Measurements from ENCODE around the gene ZNF701.

The ZNF701 gene

DNA sequence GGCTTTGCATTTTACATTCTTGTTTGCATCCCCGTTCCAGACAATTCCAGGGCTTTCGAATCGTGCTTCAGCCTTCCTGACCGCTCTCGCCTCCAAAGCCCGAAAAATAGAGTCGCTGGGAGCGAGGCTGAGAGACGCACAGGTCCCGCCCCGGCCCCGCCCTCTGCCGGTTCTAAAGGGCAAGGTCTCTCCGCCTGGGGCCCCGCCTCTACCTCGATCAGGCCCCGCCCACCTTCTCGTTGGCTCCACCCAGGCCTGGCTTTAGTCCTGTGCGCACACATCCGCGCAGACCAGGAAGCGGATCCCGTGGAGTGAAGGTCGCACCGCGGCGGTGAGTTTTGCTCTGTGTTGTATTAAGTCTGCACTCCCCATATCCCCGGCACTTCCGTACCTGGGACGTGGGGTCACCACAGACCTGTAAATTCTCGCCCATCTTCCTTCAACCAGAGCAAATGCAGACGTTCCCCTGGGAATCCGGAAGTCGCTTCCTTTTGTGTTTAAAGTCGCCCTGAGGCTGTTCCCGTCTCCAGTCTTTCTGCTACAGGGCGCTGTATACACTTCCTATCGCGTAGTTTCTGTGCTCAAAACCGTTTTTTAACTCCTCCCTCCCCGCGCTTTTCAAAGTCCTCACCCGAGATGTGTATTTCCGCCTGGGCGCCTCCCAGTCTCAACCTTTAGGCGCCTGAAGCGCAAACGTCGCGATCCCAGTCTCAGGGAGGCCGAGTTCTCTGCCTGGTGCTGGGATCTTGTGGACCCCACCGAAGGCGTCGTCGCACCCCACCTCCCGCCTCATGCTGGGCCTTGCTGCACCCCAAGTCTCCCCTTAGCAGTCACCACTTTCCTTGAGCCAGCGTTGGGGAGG lies at the start of gene ZNF701:
ZNF701 (plus strand) TSS at position 288 of the 862 bp plus-strand sequence. CDS start 3,861 bp downstream, outside the sequence.
- peak within 1 kb of the TSS; percentile 76 for H3K4me3 ChIP-seq (ENCODE audit: control insufficient read depth, low read depth, low read length)
- DNase-seq (ENCODE audit: low read depth) = peak; percentile 52
- TF ChIP-seq, protein P1, sequence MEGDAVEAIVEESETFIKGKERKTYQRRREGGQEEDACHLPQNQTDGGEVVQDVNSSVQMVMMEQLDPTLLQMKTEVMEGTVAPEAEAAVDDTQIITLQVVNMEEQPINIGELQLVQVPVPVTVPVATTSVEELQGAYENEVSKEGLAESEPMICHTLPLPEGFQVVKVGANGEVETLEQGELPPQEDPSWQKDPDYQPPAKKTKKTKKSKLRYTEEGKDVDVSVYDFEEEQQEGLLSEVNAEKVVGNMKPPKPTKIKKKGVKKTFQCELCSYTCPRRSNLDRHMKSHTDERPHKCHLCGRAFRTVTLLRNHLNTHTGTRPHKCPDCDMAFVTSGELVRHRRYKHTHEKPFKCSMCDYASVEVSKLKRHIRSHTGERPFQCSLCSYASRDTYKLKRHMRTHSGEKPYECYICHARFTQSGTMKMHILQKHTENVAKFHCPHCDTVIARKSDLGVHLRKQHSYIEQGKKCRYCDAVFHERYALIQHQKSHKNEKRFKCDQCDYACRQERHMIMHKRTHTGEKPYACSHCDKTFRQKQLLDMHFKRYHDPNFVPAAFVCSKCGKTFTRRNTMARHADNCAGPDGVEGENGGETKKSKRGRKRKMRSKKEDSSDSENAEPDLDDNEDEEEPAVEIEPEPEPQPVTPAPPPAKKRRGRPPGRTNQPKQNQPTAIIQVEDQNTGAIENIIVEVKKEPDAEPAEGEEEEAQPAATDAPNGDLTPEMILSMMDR (IDR thresholded peaks at IDR 0.05; ENCODE audit: control insufficient read depth, insufficient read depth, low read depth, low read length, missing control alignments) = no peak

DNA sequence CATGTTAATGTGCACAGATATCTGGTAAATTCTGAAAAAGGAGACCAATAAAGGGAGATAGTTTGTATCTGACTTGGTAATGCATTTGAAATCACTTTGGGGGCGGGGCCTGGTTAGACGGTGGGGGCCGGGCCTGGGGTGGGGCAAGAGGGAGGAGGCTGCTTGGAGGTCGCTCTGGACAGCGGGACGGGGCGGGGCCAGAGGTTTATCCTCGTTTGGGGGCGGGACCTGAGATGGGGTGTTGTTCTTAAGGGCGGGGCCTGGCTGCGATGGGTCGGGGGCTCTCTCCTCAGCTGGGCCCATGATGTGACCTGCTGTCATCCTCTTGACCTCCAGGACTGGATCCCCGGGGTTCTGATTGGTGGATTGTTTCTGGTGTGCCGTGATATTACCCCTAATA lies 47.5 kb upstream of the ZNF701 start:
- no peak for DNase-seq (ENCODE audit: low read depth)
- no peak overlapping the region for H3K4me3 ChIP-seq (ENCODE audit: control insufficient read depth, low read depth, low read length)
- TF ChIP-seq, protein P1 (IDR thresholded peaks at IDR 0.05; ENCODE audit: control insufficient read depth, insufficient read depth, low read depth, low read length, missing control alignments) = no peak

DNA sequence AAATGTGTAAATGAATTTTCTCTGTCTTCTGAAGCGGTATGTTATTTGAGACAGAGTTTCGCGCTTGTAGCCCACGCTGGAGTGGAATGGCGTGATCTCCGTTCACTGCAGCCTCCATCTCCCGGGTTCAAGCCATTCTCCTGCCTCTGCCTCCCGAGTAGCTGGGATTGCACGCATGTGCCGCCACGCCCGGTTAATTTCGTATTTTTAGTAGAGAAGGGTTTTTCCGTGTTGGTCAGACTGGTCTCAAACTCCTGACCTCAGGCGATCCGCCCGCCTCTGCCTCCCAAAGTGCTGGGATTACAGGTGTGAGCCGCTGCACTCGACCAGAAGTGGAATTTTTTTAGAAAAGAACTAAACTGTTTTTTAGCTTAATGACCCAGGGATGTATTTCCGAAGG lies 46.0 kb upstream of the ZNF701 start:
- no peak for DNase-seq (ENCODE audit: low read depth)
- H3K4me3 ChIP-seq (ENCODE audit: control insufficient read depth, low read depth, low read length) = no peak overlapping the region
- TF ChIP-seq, protein P1 (IDR thresholded peaks at IDR 0.05; ENCODE audit: control insufficient read depth, insufficient read depth, low read depth, low read length, missing control alignments) = no peak

DNA sequence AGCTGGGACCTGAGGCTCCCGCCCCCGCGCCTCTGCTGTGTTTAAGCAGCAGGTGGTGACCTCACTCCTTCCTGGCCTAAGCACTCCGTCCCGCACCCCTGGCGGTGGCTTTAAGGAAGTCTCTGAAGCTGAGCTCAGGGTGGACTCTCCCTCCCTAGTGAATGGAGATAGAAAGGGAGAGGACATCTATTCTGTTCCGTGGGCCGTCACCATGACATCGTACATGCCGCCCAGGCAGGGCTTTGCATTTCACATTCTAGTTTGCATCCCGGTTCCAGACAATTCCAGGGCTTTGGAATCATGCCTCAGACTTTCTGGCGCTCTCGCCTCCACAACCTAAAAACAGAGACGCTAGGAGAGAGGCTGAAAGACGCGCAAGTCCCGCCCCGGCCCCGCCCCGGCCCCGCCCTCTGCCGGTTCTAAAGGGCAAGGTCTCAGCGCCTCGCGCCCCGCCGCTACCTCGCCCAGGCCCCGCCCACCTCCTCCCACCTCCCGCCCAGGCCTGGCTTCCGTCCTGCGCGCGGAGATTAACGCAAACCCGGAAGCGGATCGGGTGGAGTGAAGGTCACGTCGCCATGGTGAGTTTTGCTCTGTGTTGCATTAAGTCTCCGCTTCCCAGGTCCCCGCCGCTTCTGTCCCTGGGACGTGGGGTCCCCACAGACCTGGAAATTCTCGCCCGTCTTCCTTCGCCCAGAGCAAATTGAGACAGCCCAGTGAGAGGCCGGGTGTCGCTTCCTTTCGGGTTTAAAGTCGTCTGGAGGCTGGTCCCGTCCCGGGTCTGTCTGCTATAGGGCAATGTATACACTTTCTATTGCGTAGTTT lies 42.7 kb upstream of the ZNF701 start, which contains the start of gene ZNF808:
ZNF808 (plus strand) TSS at position 535 of the 822 bp plus-strand sequence. CDS start 15,617 bp downstream, outside the sequence.
- TF ChIP-seq, protein P1 (IDR thresholded peaks at IDR 0.05; ENCODE audit: control insufficient read depth, insufficient read depth, low read depth, low read length, missing control alignments) = peak; percentile 70
- peak within 1 kb of the TSS; percentile 63 for H3K4me3 ChIP-seq (ENCODE audit: control insufficient read depth, low read depth, low read length)
- peak; percentile 63 for DNase-seq (ENCODE audit: low read depth)

DNA sequence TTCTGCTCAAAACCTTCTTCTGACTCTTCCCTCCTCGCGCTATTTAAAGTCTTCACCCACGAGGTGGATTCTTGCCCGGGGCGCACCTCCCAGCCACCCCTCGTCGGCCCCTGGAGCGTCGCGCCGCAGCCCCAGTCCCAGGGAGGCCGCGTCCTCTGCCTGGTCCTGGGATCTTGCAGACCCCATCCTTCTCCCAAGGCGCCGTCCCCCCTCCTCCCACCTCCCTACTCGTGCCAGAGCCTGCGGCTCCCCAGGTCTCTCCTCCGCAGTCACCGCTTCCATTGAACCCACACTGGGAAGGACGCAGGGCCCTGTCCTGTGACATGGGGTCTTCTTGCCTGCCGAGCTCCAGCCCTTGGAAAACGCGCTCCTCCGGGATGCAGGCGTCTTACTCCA lies 42.1 kb upstream of the ZNF701 start:
- peak overlapping the region; percentile 63 for H3K4me3 ChIP-seq (ENCODE audit: control insufficient read depth, low read depth, low read length)
- DNase-seq (ENCODE audit: low read depth) = no peak
- TF ChIP-seq, protein P1 (IDR thresholded peaks at IDR 0.05; ENCODE audit: control insufficient read depth, insufficient read depth, low read depth, low read length, missing control alignments) = no peak

DNA sequence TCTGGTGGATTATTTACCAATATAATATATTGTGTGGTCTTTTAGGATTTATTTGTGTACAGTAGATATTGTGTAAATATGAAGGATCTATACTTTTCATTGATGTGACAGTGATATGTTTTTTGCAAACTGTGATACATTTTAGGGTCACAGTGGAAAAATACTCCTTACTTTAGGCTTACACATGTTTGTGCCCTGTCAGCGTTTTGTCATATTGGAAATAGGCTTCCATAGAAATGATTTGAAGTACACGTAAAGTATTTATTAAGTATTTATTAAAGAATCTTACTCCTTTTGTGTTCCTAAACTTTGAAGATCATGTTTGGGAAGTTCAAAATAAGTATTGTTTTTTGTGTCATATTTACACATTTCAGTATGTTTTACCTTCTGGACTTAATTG lies 37.6 kb upstream of the ZNF701 start:
- no peak for DNase-seq (ENCODE audit: low read depth)
- H3K4me3 ChIP-seq (ENCODE audit: control insufficient read depth, low read depth, low read length) = no peak overlapping the region
- TF ChIP-seq, protein P1 (IDR thresholded peaks at IDR 0.05; ENCODE audit: control insufficient read depth, insufficient read depth, low read depth, low read length, missing control alignments) = no peak

Measured in AG09309 (cell line).